Measurements from ENCODE around the gene LRRC27.

The LRRC27 gene

DNA sequence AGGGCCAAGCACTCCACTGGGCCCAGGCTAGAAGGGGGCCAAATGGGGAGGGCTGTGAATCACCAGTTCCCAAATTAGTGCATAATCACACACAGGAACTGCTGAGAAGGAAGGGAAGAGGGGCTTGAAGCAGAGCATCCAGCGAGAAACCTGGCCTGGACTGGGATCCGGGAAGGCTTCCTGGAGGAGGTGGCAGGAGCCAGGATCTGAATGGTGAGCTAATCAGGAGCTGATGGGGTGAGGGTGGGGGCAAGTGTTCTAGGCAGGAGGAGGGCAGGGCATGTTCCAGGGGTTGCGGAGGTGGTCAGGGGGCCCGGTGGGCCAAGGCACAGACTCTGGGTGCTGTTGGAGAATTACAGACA, 77.7 kb downstream of the LRRC27 start:
- no peak for DNase-seq (ENCODE audit: insufficient read length, low spot score)
- no peak for FAIRE-seq

DNA sequence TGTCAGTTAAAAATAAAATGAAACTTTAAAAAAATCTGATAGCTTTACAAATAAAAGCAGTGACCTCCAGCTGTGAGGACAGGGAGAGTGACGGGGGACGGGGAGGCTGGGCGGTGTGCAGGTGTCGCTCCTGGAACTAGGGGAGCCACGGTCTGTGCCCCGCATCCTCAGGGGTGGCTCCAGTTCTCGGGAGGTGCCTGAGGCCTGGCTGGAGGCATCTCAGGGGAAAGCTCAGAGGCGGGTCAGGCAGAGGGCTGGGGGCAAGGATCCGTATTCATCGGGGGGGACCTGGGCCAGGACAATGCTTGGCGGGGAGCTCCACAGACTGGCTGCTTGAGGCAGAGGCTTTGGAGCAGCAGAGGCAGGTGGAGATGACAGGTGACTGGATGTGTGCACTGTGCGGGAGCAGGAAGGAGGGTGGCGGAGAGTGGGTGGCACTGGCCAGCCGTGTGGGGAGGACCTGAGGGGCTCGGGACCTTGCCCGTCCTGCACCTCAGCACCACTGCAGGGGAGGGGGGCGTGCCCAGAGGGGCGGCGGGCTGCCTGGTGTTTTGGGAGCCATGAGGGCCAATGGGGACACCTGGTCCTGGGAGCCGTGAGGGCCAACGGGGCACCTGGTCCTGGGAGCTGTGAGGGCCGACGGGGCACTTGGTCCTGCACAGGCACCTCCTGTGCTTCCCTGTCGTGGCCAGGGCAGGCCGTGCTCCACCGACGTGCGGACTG, 78.2 kb downstream of the LRRC27 start:
- DNase-seq (ENCODE audit: insufficient read length, low spot score) (no peak), FAIRE-seq (no peak)

DNA sequence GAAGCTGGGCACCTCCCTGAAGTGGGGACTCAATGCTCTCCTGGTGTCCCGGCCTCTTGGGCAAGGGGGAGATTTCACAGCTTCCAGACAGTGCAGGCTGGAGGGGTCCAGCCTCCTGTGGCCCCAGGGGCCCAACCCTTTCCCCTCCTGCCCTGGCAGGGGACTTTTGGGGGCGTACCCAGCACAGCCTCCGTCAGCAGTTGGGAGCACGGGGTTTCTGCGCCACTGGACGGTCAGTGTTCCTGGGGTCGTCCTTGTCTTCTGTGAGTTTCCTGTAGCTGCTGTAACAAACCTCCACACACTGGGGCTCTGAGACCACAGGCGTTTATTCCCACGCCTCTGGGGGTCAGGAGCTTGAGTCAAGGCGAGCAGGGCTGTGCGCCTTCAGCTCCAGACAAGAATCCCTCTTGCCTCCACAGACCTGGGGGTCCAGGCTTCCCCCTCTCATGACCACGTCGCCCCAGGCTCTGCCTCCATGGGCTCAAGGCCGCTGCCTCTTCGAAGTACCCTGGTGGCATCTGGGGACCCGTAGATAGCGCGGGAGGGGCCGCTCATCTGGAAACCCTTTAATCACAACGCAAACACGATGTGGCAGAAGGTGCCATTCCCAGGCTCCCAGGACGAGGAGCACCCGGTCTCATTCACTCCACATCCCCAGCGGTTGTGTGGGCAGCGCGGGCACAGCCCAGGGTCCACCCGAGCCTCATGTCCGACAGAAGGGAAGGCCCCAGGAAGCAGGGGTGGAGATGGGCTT, 79.0 kb downstream of the LRRC27 start:
- DNase-seq (ENCODE audit: insufficient read length, low spot score) (no peak), FAIRE-seq (no peak)

DNA sequence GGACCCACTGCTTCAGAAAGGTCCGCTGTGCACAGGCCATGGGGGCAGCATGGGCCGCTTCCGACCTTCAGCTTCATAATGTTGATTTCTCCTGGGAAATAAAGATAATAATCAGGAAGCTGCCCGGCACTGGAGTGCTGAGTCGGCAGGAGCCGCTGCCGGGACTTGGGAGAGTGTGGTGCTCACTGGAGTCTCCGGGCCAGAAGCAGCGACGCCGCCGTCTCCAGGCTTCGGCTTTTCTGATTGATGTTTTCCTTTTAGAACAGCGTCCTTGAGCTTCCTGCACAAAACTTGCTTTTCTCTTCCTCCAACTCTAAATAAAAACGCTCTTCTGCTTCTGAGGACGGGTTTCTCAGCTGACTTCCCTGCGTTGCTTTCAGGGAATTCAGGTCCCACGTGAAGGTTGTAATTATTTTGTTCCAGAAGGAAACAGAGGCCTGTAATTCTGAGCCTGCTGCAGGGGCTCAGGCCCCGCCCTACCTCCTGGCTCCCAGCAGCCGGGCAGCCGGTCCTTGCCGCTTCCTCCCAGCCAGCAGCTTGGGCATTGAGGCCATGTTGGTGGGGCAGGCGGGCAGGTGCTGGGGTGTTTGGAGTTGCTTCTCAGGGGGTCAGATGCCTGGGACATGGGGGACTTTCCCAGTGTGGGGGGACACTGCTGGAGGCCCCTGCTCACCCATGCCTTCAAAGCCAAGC, 79.7 kb downstream of the LRRC27 start:
- no peak for DNase-seq (ENCODE audit: insufficient read length, low spot score)
- FAIRE-seq = no peak

DNA sequence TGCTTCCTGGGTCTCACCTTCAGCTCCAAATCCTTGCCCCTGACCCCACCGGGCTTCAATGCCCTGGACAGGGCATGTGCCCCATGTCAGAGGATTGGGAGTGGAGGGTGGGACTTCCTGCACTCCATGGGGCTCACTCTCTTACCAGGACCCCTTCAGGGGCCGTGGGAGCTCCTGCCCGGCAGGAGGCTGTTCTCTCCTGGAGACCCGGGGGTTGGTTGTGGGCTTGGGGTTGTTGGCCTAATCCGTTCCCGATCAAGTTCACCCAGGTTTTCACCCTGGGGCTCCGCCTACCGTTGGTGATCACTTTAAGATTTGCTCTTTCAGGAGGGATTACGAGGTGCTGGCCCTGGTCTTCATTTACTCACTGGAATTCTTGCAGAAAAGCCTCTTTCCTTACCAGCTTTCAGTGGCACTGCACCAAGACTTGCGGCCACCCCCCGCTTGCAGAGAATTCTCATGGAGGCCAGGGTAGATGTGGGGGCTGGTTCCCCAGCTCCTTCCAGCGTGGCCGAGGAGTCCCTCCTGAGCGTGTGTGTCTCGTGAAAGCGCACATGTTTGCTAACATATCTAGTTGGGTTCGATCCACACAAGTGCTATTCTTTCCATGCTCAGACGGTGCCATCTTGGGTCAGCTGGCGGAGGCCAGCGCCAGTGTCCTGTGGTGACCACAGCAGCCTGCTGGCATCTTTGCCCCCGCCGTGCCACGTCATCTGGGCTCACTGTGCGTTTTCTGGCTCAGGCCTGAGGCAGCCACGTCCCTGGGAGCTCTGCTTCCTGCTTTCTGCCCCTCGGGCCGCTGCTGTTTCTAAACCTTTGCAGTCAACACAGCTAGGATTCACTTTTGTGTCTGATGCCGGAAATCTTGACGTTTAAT, 80.6 kb downstream of the LRRC27 start:
- no peak for DNase-seq (ENCODE audit: insufficient read length, low spot score)
- no peak for FAIRE-seq

DNA sequence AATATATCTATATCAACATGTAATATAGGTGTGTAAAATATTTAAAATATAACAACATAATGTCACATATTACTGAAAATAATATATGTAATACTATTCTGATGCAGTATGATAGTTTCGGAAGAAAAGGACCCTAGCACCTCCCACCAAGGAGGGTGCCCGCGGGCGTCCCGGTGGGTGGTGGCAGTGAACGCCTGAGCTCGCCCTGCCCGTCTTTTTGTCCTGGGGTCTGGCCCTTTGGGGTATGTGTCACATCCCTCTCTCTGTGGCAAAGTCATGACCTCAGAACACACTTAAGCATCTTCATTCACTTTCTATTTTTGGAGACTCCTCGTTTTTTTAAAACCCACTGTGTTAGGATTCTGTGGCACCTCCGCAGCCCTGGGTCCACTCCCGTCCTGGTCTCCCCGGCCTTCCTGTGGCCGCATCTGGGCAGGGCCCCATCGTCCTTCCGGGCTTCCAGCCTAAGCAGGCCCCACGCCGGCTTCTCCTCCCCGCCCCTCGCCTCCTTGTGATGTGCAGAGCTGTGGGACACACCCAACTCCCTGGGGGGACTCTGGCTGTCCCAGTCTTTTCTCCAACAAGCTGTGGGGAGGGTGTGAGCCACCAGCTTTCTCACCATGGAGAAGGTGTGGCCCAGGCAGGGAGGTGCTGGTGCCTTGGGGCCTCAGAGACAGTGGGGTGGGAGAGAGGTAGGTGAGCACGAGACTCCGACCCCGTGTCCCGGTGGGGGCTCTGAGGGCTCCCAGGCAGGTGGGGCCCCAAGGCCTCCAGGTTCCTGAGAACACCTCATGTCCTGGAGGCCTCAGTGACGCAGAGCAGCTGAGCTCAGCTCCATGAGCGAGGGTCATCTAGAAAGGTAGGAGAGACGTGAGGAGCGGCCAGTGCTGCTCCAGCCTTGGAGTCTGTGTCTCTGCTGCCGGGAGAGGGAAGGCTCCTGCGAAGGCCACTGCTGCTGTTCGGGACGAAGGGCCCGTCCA, 81.5 kb downstream of the LRRC27 start:
- DNase-seq (ENCODE audit: insufficient read length, low spot score) = no peak
- no peak for FAIRE-seq

DNA sequence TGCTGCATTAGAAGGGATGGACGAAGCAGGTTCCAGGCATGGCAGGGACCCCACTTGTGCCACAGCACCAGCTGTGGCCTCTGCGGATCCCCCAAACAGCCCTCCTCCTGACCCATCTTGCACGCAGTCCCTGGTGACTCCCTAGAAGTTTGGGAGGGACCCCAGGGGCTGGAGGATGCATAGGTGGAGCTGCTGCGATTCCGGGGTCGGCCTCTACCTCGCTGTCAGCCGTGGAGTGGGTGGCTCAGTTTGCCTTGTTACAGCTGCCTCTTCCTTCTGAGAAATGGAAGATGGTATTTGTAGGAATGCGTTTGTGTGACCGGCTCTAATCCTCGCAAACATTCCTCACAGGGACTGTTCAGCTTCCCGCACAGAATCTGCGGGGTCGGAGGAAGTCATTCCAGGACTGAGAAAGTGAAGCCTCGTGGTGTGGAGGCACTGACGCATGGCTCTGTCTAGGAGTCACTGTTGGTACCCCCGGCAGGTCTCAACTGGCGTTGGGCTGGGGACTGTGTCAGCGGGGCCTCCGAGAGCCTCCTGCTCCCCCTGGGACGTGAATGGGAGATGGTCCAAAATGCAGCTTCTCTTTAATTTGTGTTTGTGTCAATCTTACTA, 82.5 kb downstream of the LRRC27 start:
- DNase-seq (ENCODE audit: insufficient read length, low spot score) (no peak), FAIRE-seq (no peak)

DNA sequence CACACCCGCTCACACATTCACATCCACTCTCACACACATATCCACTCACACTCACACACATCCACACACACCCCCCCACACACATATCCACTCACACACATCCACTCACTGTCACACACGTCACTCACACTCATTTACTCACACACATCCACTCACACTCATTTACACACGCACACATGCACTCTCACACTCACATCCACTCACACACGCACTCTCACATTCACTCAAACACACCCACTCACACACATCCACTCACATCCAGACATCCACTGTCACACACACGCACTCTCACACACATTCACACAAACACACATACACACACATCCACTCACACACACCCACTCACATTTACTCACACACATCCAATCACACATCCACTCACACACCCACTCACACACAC, 83.3 kb downstream of the LRRC27 start:
- FAIRE-seq (no peak), DNase-seq (ENCODE audit: insufficient read length, low spot score) (no peak)

DNA sequence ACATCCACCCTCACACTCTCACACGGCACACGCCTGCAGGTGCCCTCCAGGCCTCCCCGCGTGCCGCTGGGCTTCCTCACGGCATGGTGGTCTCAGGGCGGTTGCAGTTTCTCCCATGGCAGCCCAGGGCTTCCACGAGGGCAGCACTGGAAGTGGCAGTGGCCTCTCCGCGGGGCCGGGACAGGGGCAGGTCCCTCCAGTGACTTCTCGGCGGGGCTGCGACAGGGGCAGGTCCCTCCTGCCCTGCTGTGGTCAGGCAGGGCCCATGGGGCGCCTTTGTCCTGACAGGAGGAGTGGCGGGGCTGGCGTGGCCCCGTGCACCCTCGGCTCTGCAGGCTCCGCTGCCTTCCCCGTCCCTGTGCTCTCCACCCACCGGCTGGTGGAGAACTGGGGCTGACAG, 84.0 kb downstream of the LRRC27 start:
- no peak for FAIRE-seq
- DNase-seq (ENCODE audit: insufficient read length, low spot score) = no peak

DNA sequence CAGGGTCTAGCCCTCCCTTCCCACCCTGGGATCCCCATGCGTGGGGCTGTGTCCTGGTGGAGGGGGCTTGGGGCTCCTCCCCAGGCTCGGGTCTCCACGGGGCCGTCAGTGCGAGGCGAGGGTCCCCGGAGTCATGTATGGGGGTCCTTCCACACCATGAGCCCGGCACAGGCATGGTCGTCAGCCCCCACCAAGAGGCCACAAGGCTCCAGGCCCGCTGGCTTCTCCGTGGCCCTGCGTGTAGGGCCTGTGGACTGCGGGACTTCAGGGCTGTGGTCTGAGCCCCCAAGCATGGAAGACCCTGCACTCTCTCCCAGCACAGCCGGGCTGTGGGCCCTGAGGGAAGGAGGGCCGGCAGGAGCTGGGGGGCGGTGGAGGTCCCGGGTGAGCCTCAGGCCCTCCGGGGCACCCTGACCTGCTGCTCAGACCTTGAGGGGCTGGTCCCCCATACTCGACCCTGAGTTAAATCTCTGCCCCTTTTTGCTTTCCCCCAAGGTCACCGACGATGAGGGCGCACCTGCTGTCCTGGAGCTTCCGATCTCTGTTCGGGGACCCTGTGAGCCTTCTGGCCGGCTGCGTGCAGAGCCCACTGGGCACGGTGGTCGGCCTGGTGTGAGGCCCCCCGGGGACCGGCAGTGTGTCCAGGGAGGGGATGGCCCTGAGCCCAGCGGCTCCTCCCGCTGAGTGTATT, 84.7 kb downstream of the LRRC27 start:
- no peak for FAIRE-seq
- DNase-seq (ENCODE audit: insufficient read length, low spot score) = no peak

DNA sequence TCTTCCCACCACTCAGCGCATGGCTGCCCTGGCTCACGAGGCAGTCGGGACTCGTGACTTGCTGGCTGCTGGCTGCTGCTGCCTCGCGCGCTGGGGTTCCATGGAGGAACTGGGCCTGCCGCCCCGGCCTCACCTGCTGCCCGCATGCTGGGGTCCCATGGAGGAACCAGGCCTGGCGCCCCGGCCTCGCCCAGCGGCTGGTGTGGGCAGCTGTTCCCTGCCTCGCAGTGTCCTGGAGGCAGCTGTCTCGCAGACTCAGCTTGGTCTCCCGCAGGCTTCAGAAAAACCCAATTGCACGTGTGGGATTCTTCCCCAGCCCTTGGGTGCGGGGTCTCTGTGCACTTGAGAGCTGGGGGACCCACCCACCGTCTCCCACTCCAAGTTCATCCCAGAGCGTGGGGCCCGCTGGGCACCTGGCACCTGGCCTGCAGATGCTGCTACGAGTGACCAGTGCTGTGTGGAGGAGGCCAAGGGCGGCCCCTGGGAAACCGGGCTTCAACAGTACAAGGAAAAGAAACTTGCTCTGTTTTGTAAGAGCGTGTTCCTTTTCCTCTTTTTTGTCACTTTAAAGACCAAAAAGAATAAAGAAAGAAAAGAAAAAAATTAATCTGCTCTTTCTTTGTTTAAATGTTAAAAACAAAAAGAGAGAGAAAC, 85.4 kb downstream of the LRRC27 start:
- FAIRE-seq (no peak), DNase-seq (ENCODE audit: insufficient read length, low spot score) (no peak)

DNA sequence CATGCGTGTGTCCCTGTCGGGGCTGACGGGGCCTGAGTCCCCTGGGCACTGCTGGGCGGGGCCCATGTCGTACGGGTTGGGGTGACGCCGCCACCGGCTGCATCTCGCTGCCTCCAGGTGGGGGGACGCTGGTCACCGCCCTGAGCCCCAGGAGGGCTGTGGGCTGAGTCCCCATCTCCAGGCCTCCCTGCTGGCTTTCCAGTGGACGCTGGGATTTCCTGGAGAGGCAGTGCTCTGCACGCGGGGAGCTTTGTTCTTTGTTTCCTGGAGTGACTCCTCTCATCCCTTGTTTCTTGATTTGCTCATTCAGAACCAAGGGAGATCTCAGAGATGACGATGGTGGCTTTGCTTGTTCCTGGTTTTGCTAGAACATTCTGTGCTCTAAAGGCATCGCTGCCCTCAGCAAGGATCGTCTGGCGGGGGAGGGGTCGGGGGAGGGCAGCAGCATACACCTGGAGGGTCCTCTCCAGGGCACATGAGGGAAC, 86.0 kb downstream of the LRRC27 start:
- FAIRE-seq (no peak), DNase-seq (ENCODE audit: insufficient read length, low spot score) (no peak)

DNA sequence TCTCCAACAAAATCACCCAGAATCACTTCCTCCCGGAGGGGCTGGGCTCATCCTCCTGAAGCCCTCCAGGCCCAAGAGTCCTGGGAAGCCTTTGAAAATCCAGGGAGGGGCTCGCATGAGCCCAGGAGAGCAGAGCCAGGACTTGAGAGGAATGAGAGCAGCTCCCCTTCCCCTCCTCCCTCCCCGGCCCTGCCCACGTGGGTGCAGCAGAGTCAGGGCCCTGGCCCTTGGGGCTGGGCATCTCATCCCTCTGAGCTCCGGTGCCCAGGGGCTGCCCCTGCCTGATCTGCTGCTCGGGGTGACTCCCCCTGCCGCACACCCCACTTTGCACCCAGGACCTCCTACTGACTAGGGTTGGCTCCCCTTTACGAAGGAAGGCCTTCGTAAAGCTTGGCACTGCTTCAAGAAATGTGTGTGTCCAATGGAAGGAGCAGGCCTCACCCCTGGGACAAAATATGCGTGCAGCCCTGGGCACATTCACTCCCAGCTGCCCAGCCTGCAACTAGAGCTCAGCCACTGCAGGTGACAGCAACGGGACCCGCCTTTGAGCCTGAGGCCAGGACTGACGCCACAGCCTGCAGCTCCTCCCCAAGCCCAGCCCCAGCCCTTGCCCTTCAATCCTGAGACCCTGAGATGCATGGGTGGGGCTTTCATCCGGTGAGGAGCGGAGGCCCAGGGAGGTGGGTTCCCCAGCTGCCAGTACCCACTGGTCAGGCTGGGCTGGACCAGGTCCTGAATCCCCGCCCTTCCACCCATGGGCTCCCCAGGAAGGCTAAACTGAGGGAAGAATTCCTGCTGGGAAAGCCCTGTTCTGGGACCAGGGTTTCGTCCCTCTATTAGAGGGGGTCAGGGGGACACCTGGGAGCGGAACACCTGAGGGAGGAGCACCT, 86.8 kb downstream of the LRRC27 start:
- DNase-seq (ENCODE audit: insufficient read length, low spot score) (no peak), FAIRE-seq (no peak)

DNA sequence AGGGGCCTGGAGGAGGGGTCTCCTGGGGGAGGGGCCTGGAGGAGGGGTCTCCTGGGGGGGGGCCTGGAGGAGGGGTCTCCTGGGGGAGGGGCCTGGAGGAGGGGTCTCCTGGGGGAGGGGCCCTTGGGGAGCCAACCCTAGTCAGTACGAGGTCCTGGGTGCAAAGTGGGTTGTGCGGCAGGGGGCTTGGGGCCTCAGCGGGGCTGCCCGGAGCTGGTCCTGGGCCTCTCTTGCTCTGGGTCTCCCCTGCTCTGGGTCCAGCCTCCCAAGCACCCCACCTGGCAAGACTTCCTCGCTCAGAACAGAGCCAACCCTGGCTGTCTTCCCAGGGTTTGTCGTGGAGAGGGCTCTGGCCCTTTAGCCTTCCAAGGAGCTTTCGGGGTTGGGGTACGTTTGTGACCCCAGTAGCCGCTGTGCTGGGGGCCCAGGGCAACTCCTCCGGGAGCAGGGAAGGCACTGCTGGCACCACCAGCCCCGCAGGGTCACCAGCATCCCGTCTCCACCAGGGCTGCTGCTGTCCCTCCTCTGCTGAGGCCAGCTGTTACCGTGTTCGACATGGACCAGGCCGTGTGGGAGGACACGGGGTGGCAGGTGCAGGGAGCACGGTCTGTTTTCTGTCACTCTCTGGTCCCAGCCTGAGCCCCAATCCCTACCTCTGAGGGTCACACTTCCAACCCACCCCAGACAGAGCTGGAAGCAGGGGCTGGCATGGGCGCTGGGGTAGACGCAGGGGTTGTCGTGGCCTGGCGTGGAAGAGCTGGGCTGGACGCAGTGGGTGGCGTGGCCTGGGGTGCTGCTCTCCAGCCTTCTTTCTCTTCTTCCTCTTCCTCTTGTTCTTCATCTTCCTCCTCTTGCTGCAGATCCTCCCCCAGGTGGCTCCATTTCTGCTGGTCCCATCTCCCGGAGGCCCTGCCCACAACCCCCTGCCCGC, 87.8 kb downstream of the LRRC27 start:
- DNase-seq (ENCODE audit: insufficient read length, low spot score) = no peak
- no peak for FAIRE-seq

DNA sequence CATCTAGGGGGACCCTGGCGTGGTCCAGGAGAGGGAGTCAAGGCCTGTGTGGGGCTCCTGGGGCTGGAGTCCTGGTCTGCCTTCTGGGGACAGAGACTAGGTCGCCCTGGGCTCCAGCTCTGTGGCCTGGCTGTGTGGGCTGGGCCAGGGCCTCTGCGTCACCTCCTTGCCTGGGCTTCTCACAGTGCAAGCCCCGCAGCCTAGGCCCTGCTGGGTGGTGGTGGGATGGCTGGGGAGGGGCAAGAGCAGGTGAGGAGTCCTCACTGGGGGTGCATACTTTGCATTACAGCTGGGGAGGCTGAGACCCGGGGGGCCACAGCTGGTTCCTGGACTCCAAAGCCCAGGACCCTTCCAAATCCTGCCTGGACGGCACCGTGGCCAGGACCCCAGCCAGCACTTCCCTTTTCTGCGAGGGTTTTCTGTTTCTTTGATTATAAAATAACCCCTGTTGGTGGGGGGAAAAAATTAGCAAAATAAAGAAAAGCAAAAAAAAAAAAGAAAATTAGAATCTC, 88.5 kb downstream of the LRRC27 start:
- DNase-seq (ENCODE audit: insufficient read length, low spot score) (no peak), FAIRE-seq (no peak)

Measured in GM19239 (cell line).